Endothelial cell of umbilical vein (primary cell): ENCODE data around the gene OSBPL8. TPM values are rescaled to one million over a fixed set of nuclear protein-coding genes. Genes with fewer than 3 reads are reported as not detected.

ENCODE experiments used
- BruUV-seq: library from RNA; stranded (reverse); fragments of 400-500 nt; replicated peaks from 2 replicates; lab custom pipeline; 2021; lab: Mats Ljungman, UMichigan
- CTCF ChIA-PET: fragments of 300-600, 350-600 bp; sonication (Branson Sonifier 250); formaldehyde crosslinking; loops from one replicate; lab custom pipeline; 2021; ENCODE audit warnings: antibody characterized with exemption, inconsistent platforms; lab: Charles Lee
- POLR2A ChIA-PET: fragments of 300-600, 350-600 bp; sonication (Branson Sonifier 250); formaldehyde crosslinking; loops from one replicate; lab custom pipeline; 2021; ENCODE audit warnings: antibody characterized with exemption, inconsistent platforms; lab: Charles Lee
- DNase-seq: peaks from one replicate; pipeline ENCODE4 v3.0.0-alpha.2; 2011; ENCODE audit warnings: low read depth, low spot score
- FAIRE-seq: peaks from 2 replicates; lab custom pipeline; 2011; peaks lifted over from hg19 to GRCh38; lab: Jason Lieb, UNC
- H2AFZ ChIP-seq: 2 replicates; pipeline ENCODE4 v1.6.0; 2012; ENCODE audit warnings: low read depth, low read length, control low read depth, inconsistent platforms
- H3K27ac ChIP-seq: 2 replicates; pipeline ENCODE4 v1.5.1; 2011; ENCODE audit warnings: low read depth, mild to moderate bottlenecking, control low read depth, low read length, moderate library complexity; ENCODE audit not compliant: insufficient read depth
- H3K27me3 ChIP-seq, 2 experiments: 2 replicates each; pipeline versions ENCODE4 v1.6.0 to v1.6.1; 2011; ENCODE audit warnings: low read length in 2 of 2, mixed read lengths in 1 of 2; ENCODE audit not compliant: control insufficient read depth in 2 of 2, insufficient read depth in 2 of 2
- H3K36me3 ChIP-seq, 2 experiments: 2 replicates in 1 of 2; 3 replicates in 1 of 2; pipeline ENCODE4 v1.5.1; 2011; ENCODE audit warnings: low read length in 2 of 2, mild to moderate bottlenecking in 1 of 2, moderate library complexity in 1 of 2; ENCODE audit not compliant: control insufficient read depth in 2 of 2, insufficient read depth in 2 of 2; ENCODE audit errors: extremely low read depth in 1 of 2
- H3K4me1 ChIP-seq: 3 replicates; pipeline ENCODE4 v1.5.1; 2011; ENCODE audit warnings: mild to moderate bottlenecking, low read length; ENCODE audit not compliant: control insufficient read depth, insufficient read depth; ENCODE audit errors: extremely low read depth
- H3K4me2 ChIP-seq: 2 replicates; pipeline ENCODE4 v1.6.1; 2011; ENCODE audit warnings: low read length, control low read depth, mixed read lengths; ENCODE audit not compliant: insufficient read depth
- H3K4me3 ChIP-seq, 3 experiments: fragments of 200-600 bp in 1 of 3; sonication (generic), shearing (Covaris generic) in 1 of 3; replicated peaks in 1 of 3; 2 replicates each; pipeline ENCODE4 v1.5.1; 2011 to 2016; ENCODE audit warnings: control low read depth in 3 of 3, low read length in 3 of 3, mild to moderate bottlenecking in 2 of 3, inconsistent platforms in 1 of 3, low read depth in 1 of 3, moderate library complexity in 1 of 3; ENCODE audit not compliant: insufficient read depth in 1 of 3
- H3K79me2 ChIP-seq: 2 replicates; pipeline ENCODE4 v1.6.0; 2012; ENCODE audit warnings: low read length, inconsistent platforms; ENCODE audit not compliant: control insufficient read depth, insufficient read depth
- H3K9ac ChIP-seq: replicated peaks from 2 replicates; pipeline ENCODE3; 2011; ENCODE audit warnings: low read length, control low read depth; ENCODE audit not compliant: insufficient read depth; ENCODE audit errors: extremely low read depth
- H3K9me1 ChIP-seq: replicated peaks from 3 replicates; pipeline ENCODE4 v1.6.0; 2011; ENCODE audit warnings: mild to moderate bottlenecking, low read length; ENCODE audit not compliant: control insufficient read depth, insufficient read depth; ENCODE audit errors: extremely low read depth
- H3K9me3 ChIP-seq: replicated peaks from 2 replicates; pipeline ENCODE4 v1.5.1; 2012; ENCODE audit warnings: low read length, inconsistent platforms; ENCODE audit not compliant: control insufficient read depth, insufficient read depth
- H4K20me1 ChIP-seq: replicated peaks from 2 replicates; pipeline ENCODE3; 2011; ENCODE audit warnings: mild to moderate bottlenecking, low read length; ENCODE audit not compliant: control insufficient read depth, insufficient read depth; ENCODE audit errors: extremely low read depth
- EZH2 ChIP-seq: IDR thresholded peaks from 2 replicates; pipeline ENCODE4 v1.6.1; 2012; ENCODE audit warnings: borderline replicate concordance, low read depth, mild to moderate bottlenecking, moderate library complexity, low read length, inconsistent platforms; ENCODE audit not compliant: severe bottlenecking
- FOS ChIP-seq: IDR thresholded peaks from 2 replicates; pipeline ENCODE4 v1.6.1; 2011; ENCODE audit warnings: mild to moderate bottlenecking, low read length, moderate library complexity, borderline replicate concordance; ENCODE audit not compliant: insufficient read depth
- GATA2 ChIP-seq: IDR thresholded peaks from 2 replicates; pipeline ENCODE4 v1.7.0; 2011; ENCODE audit warnings: low read depth, mild to moderate bottlenecking, moderate library complexity, mixed read lengths, low read length; ENCODE audit not compliant: insufficient read length, insufficient read depth
- JUN ChIP-seq: IDR thresholded peaks from 2 replicates; pipeline ENCODE4 v1.6.1; 2011; ENCODE audit warnings: borderline replicate concordance, low read depth; ENCODE audit not compliant: insufficient read length, insufficient read depth
- MYC ChIP-seq: IDR thresholded peaks from one replicate; pipeline ENCODE4 v1.6.1; 2011; ENCODE audit warnings: mild to moderate bottlenecking, low read depth, low read length
- POLR2A ChIP-seq: IDR thresholded peaks from 2 replicates; pipeline ENCODE4 v1.6.1; 2012; ENCODE audit warnings: low read depth, mild to moderate bottlenecking, control low read depth, low read length
- POLR2AphosphoS5 ChIP-seq: IDR thresholded peaks from 2 replicates; pipeline ENCODE4 v1.6.1; 2012; ENCODE audit warnings: low read depth, mild to moderate bottlenecking, control low read depth, low read length, moderate library complexity; ENCODE audit not compliant: insufficient read depth
- dilution Hi-C: fragments of 300-500 bp; cut with MboI; formaldehyde crosslinking; loops from one replicate; pipeline ENCODE4 v1.15.0; 2019; ENCODE audit warnings: low sequenced_read_pairs; ENCODE audit not compliant: extremely low pct_ligation_motif_present
- intact Hi-C: fragments of 100-400 bp; cut with micrococcal nuclease; formaldehyde crosslinking; loops from one replicate; pipeline ENCODE4 v1.10.0; 2022
- polyA plus RNA-seq, 4 experiments: library from polyadenylated mRNA; depleted of rRNA in 3 of 4; stranded (reverse) in 3 of 4; unstranded in 1 of 4; fragments of >200 nt; gene quantifications; 2 replicates each; pipeline versions ENCODE4 v1.2.1 to v1.2.3, GENCODE V29; 2011 to 2012; ENCODE audit warnings: missing spikeins in 1 of 4
- total RNA-seq: library from RNA; stranded (reverse); gene quantifications from 2 replicates; pipeline ENCODE4 v1.2.3, GENCODE V29; 2021
- TF ChIP-seq, protein P1 (sequence below), 2 donors: IDR thresholded peaks; 1 replicate in 1 of 2; 2 replicates in 1 of 2; pipeline ENCODE4 v1.5.1; 2011; ENCODE audit warnings: low read length in 2 of 2, mild to moderate bottlenecking in 2 of 2, moderate library complexity in 2 of 2, control low read depth in 1 of 2, inconsistent platforms in 1 of 2, low read depth in 1 of 2; ENCODE audit not compliant: insufficient read depth in 1 of 2; ENCODE audit errors: extremely low read depth in 1 of 2
- TF ChIP-seq, protein P2 (sequence below): IDR thresholded peaks from 2 replicates; pipeline ENCODE4 v1.6.1; 2011; ENCODE audit not compliant: insufficient read depth, insufficient read length

Gene OSBPL8
- total and polyA plus RNA-seq, 2 donors (not counting 3 experiments of a cell fraction or from before 2014, with no cell fraction given): 10.3 to 47.6 TPM

DNA sequence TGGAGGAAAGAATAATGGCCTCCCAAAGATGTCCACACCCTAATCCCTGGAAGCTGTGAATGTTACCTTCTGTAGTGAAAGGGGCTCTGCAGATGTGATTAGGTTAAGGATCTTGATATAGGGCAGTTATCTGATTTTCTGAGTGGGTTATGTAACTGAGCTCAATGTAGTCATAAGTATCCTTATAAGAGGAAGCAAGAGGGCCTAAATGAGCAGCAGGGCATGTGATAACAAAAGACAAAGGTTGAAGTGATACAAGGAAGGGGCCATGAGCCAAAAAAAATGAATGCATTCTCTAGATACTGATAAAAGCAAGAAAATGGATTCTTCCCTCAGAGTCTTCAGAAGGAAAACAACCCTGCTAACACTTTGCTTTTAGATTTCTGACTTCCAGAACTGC lies 78.8 kb downstream of the OSBPL8 start:
- no peaks in the 10 kb centered on the region for H3K27me3 ChIP-seq
- no peak overlapping the region for H3K27ac ChIP-seq
- DNase-seq: peak; percentile 8
- TF ChIP-seq EZH2: no peak
- no peak for TF ChIP-seq POLR2AphosphoS5
- TF ChIP-seq, protein P1, sequence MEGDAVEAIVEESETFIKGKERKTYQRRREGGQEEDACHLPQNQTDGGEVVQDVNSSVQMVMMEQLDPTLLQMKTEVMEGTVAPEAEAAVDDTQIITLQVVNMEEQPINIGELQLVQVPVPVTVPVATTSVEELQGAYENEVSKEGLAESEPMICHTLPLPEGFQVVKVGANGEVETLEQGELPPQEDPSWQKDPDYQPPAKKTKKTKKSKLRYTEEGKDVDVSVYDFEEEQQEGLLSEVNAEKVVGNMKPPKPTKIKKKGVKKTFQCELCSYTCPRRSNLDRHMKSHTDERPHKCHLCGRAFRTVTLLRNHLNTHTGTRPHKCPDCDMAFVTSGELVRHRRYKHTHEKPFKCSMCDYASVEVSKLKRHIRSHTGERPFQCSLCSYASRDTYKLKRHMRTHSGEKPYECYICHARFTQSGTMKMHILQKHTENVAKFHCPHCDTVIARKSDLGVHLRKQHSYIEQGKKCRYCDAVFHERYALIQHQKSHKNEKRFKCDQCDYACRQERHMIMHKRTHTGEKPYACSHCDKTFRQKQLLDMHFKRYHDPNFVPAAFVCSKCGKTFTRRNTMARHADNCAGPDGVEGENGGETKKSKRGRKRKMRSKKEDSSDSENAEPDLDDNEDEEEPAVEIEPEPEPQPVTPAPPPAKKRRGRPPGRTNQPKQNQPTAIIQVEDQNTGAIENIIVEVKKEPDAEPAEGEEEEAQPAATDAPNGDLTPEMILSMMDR (IDR thresholded peaks at IDR 0.05; ENCODE audit: extremely low read depth in 1 of 2, insufficient read depth in 1 of 2, low read depth in 1 of 2, low read length in 2 of 2): no peak
- TF ChIP-seq FOS: no peak
- no peak for TF ChIP-seq MYC
- no peak for TF ChIP-seq GATA2
- TF ChIP-seq JUN: no peak
- TF ChIP-seq, protein P2, sequence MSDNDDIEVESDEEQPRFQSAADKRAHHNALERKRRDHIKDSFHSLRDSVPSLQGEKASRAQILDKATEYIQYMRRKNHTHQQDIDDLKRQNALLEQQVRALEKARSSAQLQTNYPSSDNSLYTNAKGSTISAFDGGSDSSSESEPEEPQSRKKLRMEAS: no peak
- TF ChIP-seq POLR2A: no peak
- H3K4me1 ChIP-seq: no peaks in the 10 kb centered on the region
- ChIA-PET POLR2A (no interaction called here), CTCF (interaction anchor here (0.8 kb wide), 1 partner anchor 22 kb away, joined by 3 read pairs; no protein-coding TSS in a partner anchor)
- no peaks in the 10 kb centered on the region for H3K36me3 ChIP-seq
- H3K4me3 ChIP-seq: no peak overlapping the region
- H3K9ac ChIP-seq: no peak overlapping the region
- no peaks in the 10 kb centered on the region for H4K20me1 ChIP-seq
- peak; percentile 42 for FAIRE-seq
- H3K79me2 ChIP-seq: no peaks in the 10 kb centered on the region
- no TSS peak for BruUV-seq
- H3K9me1 ChIP-seq: no peaks in the 10 kb centered on the region
- H2AFZ ChIP-seq: no peak overlapping the region
- dilution Hi-C loops: no loop called here
- H3K9me3 ChIP-seq: no peaks in the 10 kb centered on the region
- intact Hi-C loops: no loop called here
- H3K4me2 ChIP-seq: no peak overlapping the region
